ENCODE results near the gene FGFRL1. TPM values are rescaled to one million over a fixed set of nuclear protein-coding genes. Genes with fewer than 3 reads are reported as not detected.
A peak's percentile ranks its signal among the peaks of the same experiment; 100 is the strongest.

The FGFRL1 gene
- total RNA-seq, 4 donors from 2014 or later, result 9.0 to 19.9 (median 12.0) TPM

- peak in 1 of 2 donors; percentile 22 for DNase-seq (ENCODE audit: low spot score in 2 of 2)
- Histone ChIP-seq H3K4me3 (no peak overlapping the region), H3K36me3 (no peaks in the 10 kb centered on the region), H3K9me3 (no peaks in the 10 kb centered on the region), H3K27ac (no peak overlapping the region), H3K27me3 (peaks cover 68% of the 10 kb centered on the region), H3K4me1 (peaks cover 43% of the 10 kb centered on the region)
- WGBS, result 87% methylated on average over 7 of the region's 7 CpGs
- TF ChIP-seq POLR2AphosphoS5 (IDR thresholded peaks at IDR 0.05) (no peak), CTCF (IDR thresholded peaks at IDR 0.05) (no peak), POLR2A (IDR thresholded peaks at IDR 0.05) (no peak), EP300 (IDR thresholded peaks at IDR 0.05) (no peak)
Measured at GRCh38 chr4:1057403-1057745, 45.9 kb downstream of the FGFRL1 start.

GRCh38 chr4:1058198-1058996 is 47.0 kb downstream of the FGFRL1 start:
- DNase-seq (ENCODE audit: low spot score in 2 of 2), result peak; percentile 41 to 69
- H3K27me3 ChIP-seq, result peaks cover 57% of the 10 kb centered on the region
- H3K4me3 ChIP-seq, result no peak overlapping the region
- peaks cover 33% of the 10 kb centered on the region for H3K4me1 ChIP-seq
- H3K36me3 ChIP-seq, result no peaks in the 10 kb centered on the region
- no peaks in the 10 kb centered on the region for H3K9me3 ChIP-seq
- 63% methylated on average over 24 of the region's 35 CpGs for WGBS
- no peak overlapping the region for H3K27ac ChIP-seq
- TF ChIP-seq POLR2A (IDR thresholded peaks at IDR 0.05) (no peak), POLR2AphosphoS5 (IDR thresholded peaks at IDR 0.05) (no peak), EP300 (IDR thresholded peaks at IDR 0.05) (no peak), CTCF (IDR thresholded peaks at IDR 0.05) (no peak)

- no peaks in the 10 kb centered on the region for H3K9me3 ChIP-seq
- DNase-seq (ENCODE audit: low spot score in 2 of 2), result peak; percentile 51 to 58
- no peaks in the 10 kb centered on the region for H3K36me3 ChIP-seq
- TF ChIP-seq EP300 (IDR thresholded peaks at IDR 0.05) (no peak), POLR2A (IDR thresholded peaks at IDR 0.05) (no peak), CTCF (IDR thresholded peaks at IDR 0.05) (no peak), POLR2AphosphoS5 (IDR thresholded peaks at IDR 0.05) (no peak)
- 56% methylated on average over 4 of the region's 16 CpGs for WGBS
- H3K4me1 ChIP-seq, result peaks cover 26% of the 10 kb centered on the region
- H3K4me3 ChIP-seq, result no peak overlapping the region
- no peak overlapping the region for H3K27ac ChIP-seq
- peaks cover 54% of the 10 kb centered on the region for H3K27me3 ChIP-seq
Measured at GRCh38 chr4:1058997-1059665, 47.7 kb downstream of the FGFRL1 start.

- 66% methylated on average over 7 of the region's 10 CpGs for WGBS
- peak; percentile 30 to 44 for DNase-seq (ENCODE audit: low spot score in 2 of 2)
Measured at GRCh38 chr4:1060121-1060520, 48.7 kb downstream of the FGFRL1 start.

More at GRCh38 chr4:1060121-1060520, 48.7 kb downstream of the FGFRL1 start:
- Histone ChIP-seq H3K4me1 (peaks cover 26% of the 10 kb centered on the region), H3K36me3 (no peaks in the 10 kb centered on the region), H3K4me3 (no peak overlapping the region), H3K27me3 (peaks cover 57% of the 10 kb centered on the region), H3K9me3 (no peaks in the 10 kb centered on the region), H3K27ac (no peak overlapping the region)
- TF ChIP-seq POLR2AphosphoS5 (IDR thresholded peaks at IDR 0.05) (no peak), CTCF (IDR thresholded peaks at IDR 0.05) (no peak), POLR2A (IDR thresholded peaks at IDR 0.05) (no peak), EP300 (IDR thresholded peaks at IDR 0.05) (no peak)
